D341Med (cell line): ENCODE data around the gene AGTR2.
"Not testable (repeated sequence)": the region's sequence is repeated elsewhere in the genome, so short reads cannot be mapped to it uniquely, and the experiment has no call there.

Experiments
- DNase-seq: peaks from one replicate; pipeline ENCODE4 v3.0.0; 2012; ENCODE audit warnings: low spot score

The AGTR2 gene, protein sequence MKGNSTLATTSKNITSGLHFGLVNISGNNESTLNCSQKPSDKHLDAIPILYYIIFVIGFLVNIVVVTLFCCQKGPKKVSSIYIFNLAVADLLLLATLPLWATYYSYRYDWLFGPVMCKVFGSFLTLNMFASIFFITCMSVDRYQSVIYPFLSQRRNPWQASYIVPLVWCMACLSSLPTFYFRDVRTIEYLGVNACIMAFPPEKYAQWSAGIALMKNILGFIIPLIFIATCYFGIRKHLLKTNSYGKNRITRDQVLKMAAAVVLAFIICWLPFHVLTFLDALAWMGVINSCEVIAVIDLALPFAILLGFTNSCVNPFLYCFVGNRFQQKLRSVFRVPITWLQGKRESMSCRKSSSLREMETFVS

GRCh38 chrX:116170511-116170910 is at the start of gene AGTR2:
Gene AGTR2 (plus strand): TSS chrX:116170744. CDS start chrX:116172281, 1,537 bp downstream.
- DNase-seq: no peak

GRCh38 chrX:116135277-116135676 is 35.3 kb upstream of the AGTR2 start:
- no peak for DNase-seq

- DNase-seq: not testable (repeated sequence)
These were observed 29.3 kb upstream of the AGTR2 start for GRCh38 chrX:116141270-116141669.

- no peak for DNase-seq
These were observed 27.6 kb upstream of the AGTR2 start for GRCh38 chrX:116142976-116143375.

- DNase-seq: no peak
These were observed 2.4 kb downstream of the AGTR2 start for GRCh38 chrX:116172976-116173375.

GRCh38 chrX:116181300-116181699 is 10.8 kb downstream of the AGTR2 start:
- DNase-seq: no peak

- DNase-seq: no peak
These were observed 14.6 kb downstream of the AGTR2 start for GRCh38 chrX:116185163-116185562.

GRCh38 chrX:116194649-116195048 is 24.1 kb downstream of the AGTR2 start:
- DNase-seq: no peak

GRCh38 chrX:116198235-116198634 is 27.7 kb downstream of the AGTR2 start:
- DNase-seq: no peak

DNA sequence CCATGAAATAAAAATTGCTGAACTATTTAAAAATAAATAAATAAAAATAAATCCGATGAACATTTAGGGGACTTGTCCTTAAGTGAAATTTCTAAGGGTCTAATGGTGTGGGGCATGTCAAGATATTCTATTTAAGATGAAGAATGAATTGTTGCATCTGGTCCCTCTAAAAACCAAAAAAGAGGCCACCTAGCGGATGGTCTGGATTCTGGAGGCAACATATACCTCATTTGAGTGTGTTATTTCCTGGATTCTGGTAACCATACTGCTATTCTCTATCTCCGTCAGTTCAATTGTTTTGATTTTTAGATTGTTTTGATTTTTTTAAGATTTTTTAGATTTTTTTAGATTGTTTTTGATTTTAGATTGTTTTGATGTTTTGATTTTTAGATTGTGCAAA is 28.3 kb downstream of the AGTR2 start:
- no peak for DNase-seq

DNA sequence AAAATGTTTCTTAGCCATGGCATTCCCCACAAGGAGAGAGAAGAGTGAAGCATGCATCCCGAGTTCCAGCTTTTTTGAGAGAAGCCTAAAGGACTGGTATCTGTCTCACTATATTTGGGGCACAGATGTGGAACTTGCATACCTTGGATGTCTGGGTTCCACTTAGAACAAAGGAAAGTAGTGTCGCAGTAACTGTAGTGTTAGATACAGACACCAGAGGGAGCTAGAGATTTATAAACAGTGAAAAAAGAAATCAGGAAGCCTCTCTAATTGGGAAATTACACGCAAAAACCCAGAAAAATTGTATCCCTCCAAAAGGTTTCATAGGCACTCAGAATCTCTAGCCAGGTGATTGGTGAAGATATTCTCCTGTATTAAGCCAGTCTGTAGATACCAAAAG is 34.4 kb downstream of the AGTR2 start:
- no peak for DNase-seq

DNA sequence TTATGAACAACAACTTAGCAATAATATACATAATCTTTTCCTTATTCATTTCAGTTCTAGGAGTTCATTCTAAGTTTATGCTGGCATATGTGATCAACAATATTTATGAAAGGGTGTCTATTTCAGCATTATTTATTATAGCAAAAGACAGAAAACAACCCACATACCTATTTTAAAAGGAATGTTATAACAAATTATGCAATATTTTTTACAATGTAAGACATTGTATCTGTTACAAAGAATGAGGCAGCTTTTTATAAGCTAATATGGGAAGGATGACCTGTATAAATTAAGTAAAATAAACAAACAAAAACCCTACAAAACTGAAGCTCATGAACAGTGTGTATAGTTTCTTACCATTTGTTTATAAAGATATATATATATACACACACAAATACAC is 42.7 kb downstream of the AGTR2 start:
- no peak for DNase-seq

- not testable (repeated sequence) for DNase-seq
These were observed 46.5 kb downstream of the AGTR2 start for GRCh38 chrX:116217080-116217479.
